D721Med (cell line): ENCODE measurements around the gene SLC6A1.
A peak's percentile ranks its signal among the peaks of the same experiment; 100 is the strongest.

Experiments
- DNase-seq: peaks from one replicate; pipeline ENCODE4 v3.0.0; 2011; ENCODE audit warnings: low spot score; ENCODE audit not compliant: insufficient read length
- FAIRE-seq: peaks from 2 replicates; lab custom pipeline; 2011; peaks lifted over from hg19 to GRCh38; lab: Jason Lieb, UNC
- TF ChIP-seq, protein P1 (sequence below): IDR thresholded peaks from 2 replicates; pipeline ENCODE4 v1.5.1; 2012; ENCODE audit warnings: mild to moderate bottlenecking, control low read depth; ENCODE audit not compliant: insufficient read depth; ENCODE audit errors: missing control alignments

SLC6A1 gene

DNA sequence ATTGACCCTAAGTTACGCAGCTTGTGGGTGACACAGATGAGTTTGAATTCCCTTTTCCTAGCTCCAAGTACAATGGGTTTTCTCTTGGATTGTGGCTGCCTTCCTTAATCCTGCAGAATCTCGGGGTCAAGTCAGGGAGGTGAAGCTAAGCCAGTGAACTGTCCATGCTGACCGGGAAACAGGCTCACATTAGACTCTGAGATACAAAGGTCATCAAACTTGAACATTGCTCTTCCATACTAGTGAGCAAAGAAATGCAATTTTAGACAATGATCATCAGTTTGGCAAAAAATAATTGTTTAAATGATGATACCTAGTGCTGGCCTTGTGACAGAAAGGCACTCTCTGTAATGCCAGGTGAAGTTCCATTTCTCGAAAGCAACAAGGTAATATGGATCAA lies 31.6 kb downstream of the SLC6A1 start:
- TF ChIP-seq, protein P1, sequence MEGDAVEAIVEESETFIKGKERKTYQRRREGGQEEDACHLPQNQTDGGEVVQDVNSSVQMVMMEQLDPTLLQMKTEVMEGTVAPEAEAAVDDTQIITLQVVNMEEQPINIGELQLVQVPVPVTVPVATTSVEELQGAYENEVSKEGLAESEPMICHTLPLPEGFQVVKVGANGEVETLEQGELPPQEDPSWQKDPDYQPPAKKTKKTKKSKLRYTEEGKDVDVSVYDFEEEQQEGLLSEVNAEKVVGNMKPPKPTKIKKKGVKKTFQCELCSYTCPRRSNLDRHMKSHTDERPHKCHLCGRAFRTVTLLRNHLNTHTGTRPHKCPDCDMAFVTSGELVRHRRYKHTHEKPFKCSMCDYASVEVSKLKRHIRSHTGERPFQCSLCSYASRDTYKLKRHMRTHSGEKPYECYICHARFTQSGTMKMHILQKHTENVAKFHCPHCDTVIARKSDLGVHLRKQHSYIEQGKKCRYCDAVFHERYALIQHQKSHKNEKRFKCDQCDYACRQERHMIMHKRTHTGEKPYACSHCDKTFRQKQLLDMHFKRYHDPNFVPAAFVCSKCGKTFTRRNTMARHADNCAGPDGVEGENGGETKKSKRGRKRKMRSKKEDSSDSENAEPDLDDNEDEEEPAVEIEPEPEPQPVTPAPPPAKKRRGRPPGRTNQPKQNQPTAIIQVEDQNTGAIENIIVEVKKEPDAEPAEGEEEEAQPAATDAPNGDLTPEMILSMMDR: no peak
- DNase-seq (no peak), FAIRE-seq (no peak)

DNA sequence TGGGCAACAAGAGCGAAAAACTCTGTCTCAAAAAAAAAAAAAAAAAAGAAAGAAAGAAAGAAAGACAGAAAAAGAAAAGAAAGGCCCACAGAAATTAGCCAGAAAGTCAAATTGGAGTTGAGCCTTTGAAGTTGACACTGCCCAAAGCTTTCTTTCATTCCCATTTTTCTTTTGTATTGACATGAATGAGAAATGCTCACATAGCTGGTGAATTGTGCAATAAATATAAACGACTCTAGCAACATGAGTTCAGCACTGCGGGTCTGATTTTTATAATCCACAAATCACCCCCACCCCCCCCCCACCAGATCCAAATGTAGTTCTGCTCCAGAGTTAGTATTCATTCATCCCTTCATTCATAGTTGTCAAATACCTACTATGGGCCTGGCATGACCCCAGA lies 37.4 kb downstream of the SLC6A1 start:
- DNase-seq: no peak
- FAIRE-seq: no peak
- TF ChIP-seq, protein P1: no peak

DNA sequence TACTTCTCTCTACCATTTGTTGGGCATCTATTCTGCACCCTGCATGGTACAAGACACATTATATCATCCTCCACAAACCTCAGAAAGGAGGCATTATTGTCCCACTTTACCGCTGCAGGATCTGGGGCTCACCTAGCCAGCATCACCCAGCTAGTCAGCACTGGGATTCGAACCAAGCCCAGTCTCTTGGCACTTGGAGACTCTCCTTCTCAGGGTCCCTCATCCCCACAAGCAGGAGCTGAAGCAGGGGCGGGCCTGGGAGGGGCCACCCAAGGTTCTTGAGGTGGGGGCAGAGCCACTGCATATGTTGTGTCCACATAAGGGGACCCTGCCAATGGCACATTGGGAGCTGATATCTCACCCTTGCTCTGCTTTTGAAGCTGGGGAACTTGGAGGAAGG lies 41.3 kb downstream of the SLC6A1 start:
- FAIRE-seq: no peak

DNA sequence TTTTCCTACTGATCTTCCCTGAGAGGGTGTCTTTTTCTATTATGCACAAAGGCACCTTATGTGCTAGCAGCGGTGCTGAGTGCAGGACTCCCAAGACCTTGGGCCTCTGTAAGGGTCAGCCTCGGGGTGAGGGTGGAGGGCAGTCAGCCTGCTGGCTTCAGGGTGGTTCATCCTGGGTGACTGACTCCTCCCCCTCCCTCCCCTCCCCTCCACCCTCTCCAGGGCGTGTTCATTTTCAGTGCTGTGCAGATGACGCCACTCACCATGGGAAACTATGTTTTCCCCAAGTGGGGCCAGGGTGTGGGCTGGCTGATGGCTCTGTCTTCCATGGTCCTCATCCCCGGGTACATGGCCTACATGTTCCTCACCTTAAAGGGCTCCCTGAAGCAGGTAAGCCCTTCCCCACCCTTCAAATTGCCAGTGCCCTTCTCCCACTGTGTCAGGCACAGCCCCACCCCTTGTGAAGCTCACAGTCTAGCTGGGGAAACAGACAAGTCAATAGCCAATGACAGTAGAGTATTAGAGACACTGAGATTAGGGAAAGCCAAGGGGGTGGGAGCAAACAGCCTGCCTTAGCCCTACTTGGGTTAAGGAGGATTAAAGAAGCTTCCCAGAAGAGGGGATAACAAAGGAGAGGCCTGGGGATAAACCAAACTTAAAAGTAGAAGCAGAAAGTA lies 41.9 kb downstream of the SLC6A1 start:
- FAIRE-seq (no peak), DNase-seq (peak; percentile 66)
- TF ChIP-seq, protein P1: no peak

More for the DNA sequence above, 41.3 kb downstream of the SLC6A1 start:
- DNase-seq: no peak
- TF ChIP-seq, protein P1: no peak

DNA sequence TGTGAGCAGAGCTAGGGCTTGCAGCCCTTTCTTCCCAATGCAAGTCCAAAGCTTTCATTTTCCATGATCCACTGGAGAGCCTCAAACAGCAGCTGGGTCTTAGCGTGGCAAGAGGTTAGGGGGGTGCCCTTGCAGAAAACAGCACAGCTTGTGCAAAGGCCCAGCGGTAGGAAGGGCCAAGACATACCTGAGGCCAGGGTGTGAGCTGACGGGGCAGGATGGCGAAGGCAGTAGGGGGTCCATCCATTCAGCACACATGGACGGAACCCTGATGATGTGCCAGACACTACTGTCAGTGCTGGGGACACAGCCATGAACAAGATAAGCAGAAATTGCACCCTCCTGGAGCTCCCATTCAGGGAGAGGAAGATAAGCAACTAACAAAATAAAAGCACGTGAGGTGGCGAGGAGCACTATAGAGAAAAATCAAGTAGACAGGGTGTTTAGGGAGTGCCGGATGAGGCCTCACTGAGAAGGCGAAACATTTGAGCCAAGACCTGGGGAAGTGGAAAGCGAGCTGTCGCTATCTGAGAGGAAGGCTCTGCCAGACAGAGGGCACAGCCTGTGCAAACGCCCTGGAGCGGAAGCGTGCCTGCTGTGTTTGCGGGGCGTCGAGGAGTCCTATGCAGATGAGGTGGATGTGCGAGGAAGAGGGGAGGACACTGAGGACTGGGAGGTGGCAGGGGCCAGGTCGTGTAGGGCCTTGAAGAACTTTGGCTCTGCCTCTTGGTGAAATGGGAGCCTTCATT lies 43.4 kb downstream of the SLC6A1 start:
- TF ChIP-seq, protein P1: no peak
- FAIRE-seq (no peak), DNase-seq (no peak)

DNA sequence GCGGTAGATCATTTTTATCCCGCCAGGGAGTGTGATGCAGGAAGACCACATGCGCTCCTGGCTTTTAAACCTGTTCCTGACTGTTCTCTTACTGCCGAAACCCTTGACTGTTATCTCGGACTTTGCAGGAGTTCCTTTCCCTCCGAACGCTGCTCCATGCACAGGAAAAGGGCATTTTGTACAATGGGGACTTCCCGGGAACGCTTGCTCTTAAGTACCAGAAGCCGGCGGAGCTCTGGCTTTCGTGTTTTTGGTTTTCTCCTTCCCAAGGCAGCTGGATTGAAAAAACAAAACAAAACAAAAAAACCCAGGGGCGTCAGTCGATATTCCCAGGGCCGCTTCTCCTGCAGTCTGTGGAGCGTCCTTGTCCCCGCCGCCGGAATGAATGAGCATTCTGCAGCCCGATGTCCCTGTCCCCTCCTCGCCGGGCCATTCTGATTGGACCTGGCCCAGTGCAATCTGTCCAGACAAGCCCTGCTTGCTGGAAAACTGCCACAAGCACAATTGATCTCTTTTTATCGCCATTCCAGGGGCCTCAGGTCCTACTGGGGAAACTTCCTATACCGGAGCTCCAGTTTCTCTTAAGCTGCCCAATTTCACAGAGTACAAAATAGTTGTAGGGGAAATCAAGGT lies 44.8 kb downstream of the SLC6A1 start:
- no peak for FAIRE-seq
- DNase-seq: no peak
- TF ChIP-seq, protein P1: no peak
